ENCODE results near the gene ALX4.
A peak's percentile ranks its signal among the peaks of the same experiment; 100 is the strongest.

ALX4 gene

GRCh38 chr11:44248109-44248508, 61.8 kb downstream of the ALX4 start:
- Histone ChIP-seq H2BK12ac (ENCODE audit: low read length) (no peak overlapping the region), H3K36me3 (replicated peaks in 1 of 2; ENCODE audit: control insufficient read depth in 2 of 2, insufficient read depth in 2 of 2, low read length in 2 of 2) (no peaks in the 10 kb centered on the region), H3K9ac (ENCODE audit: low read depth, low read length, poor library complexity) (no peak overlapping the region), H3K79me1 (ENCODE audit: low read depth, low read length) (no peaks in the 10 kb centered on the region), H4K8ac (ENCODE audit: low read depth, low read length) (no peak overlapping the region), H2BK120ac (ENCODE audit: low read depth, low read length) (no peak overlapping the region), H3K4me3 (ENCODE audit: low read length in 2 of 2) (no peak overlapping the region), H3K14ac (ENCODE audit: low read length) (no peak overlapping the region), H2AFZ (ENCODE audit: low read length) (no peak overlapping the region), H2BK15ac (ENCODE audit: low read length) (no peak overlapping the region), H3K18ac (ENCODE audit: low read length) (no peak overlapping the region), H3K4me2 (ENCODE audit: insufficient read depth, low read length, poor library complexity, severe bottlenecking) (no peak overlapping the region), H4K91ac (ENCODE audit: low read depth, low read length, poor library complexity) (no peak overlapping the region), H3K9me3 (replicated peaks in 1 of 2; ENCODE audit: control insufficient read depth in 2 of 2, insufficient read depth in 1 of 2, low read depth in 1 of 2, low read length in 2 of 2) (peaks cover 0 to 5% of the 10 kb centered on the region in 2 donors), H3K27ac (replicated peaks; ENCODE audit: low read length) (no peak overlapping the region), H2BK5ac (ENCODE audit: low read length) (no peak overlapping the region), H3K4ac (ENCODE audit: low read length) (no peak overlapping the region), H2AK5ac (ENCODE audit: low read depth, low read length) (no peak overlapping the region), H3K4me1 (ENCODE audit: control insufficient read depth in 2 of 2, insufficient read depth in 1 of 2, low read depth in 1 of 2, low read length in 2 of 2) (peaks cover 11 to 15% of the 10 kb centered on the region in 2 donors), H3K23ac (ENCODE audit: low read depth, low read length, poor library complexity) (no peak overlapping the region), H3K27me3 (ENCODE audit: control insufficient read depth in 3 of 3, insufficient read depth in 3 of 3, low read depth in 1 of 3, low read length in 3 of 3) (no peaks in the 10 kb centered on the region)
- WGBS, 2 donors (ENCODE audit: extremely low coverage in 2 of 2, insufficient read length in 2 of 2, insufficient replicate concordance in 1 of 2), result no CpG with 5 or more reads among the region's 2 CpGs
- no peak for DNase-seq (ENCODE audit: low spot score)

GRCh38 chr11:44247508-44247907, 62.4 kb downstream of the ALX4 start:
- H3K36me3 ChIP-seq (replicated peaks in 1 of 2; ENCODE audit: control insufficient read depth in 2 of 2, insufficient read depth in 2 of 2, low read length in 2 of 2), result no peaks in the 10 kb centered on the region
- no peak overlapping the region for H2BK120ac ChIP-seq (ENCODE audit: low read depth, low read length)
- no peaks in the 10 kb centered on the region for H3K9me3 ChIP-seq (replicated peaks in 1 of 2; ENCODE audit: control insufficient read depth in 2 of 2, insufficient read depth in 1 of 2, low read depth in 1 of 2, low read length in 2 of 2)
- H2AFZ ChIP-seq (ENCODE audit: low read length), result no peak overlapping the region
- peaks cover 13 to 16% of the 10 kb centered on the region in 2 donors for H3K4me1 ChIP-seq (ENCODE audit: control insufficient read depth in 2 of 2, insufficient read depth in 1 of 2, low read depth in 1 of 2, low read length in 2 of 2)
- no peak overlapping the region for H3K18ac ChIP-seq (ENCODE audit: low read length)
- H3K4me2 ChIP-seq (ENCODE audit: insufficient read depth, low read length, poor library complexity, severe bottlenecking), result no peak overlapping the region
- H4K8ac ChIP-seq (ENCODE audit: low read depth, low read length), result no peak overlapping the region
- no CpG with 5 or more reads among the region's 6 CpGs for whole genome bisulfite sequencing, 2 donors (ENCODE audit: extremely low coverage in 2 of 2, insufficient read length in 2 of 2, insufficient replicate concordance in 1 of 2)
- H2BK5ac ChIP-seq (ENCODE audit: low read length), result no peak overlapping the region
- H3K4ac ChIP-seq (ENCODE audit: low read length), result no peak overlapping the region
- no peak overlapping the region for H3K9ac ChIP-seq (ENCODE audit: low read depth, low read length, poor library complexity)
- DNase-seq (ENCODE audit: low spot score), result no peak
- H2BK15ac ChIP-seq (ENCODE audit: low read length), result no peak overlapping the region
- H4K91ac ChIP-seq (ENCODE audit: low read depth, low read length, poor library complexity), result no peak overlapping the region
- H3K23ac ChIP-seq (ENCODE audit: low read depth, low read length, poor library complexity), result no peak overlapping the region
- no peaks in the 10 kb centered on the region for H3K27me3 ChIP-seq (ENCODE audit: control insufficient read depth in 3 of 3, insufficient read depth in 3 of 3, low read depth in 1 of 3, low read length in 3 of 3)
- H3K27ac ChIP-seq (replicated peaks; ENCODE audit: low read length), result no peak overlapping the region
- H2AK5ac ChIP-seq (ENCODE audit: low read depth, low read length), result no peak overlapping the region
- no peaks in the 10 kb centered on the region for H3K79me1 ChIP-seq (ENCODE audit: low read depth, low read length)
- no peak overlapping the region for H3K14ac ChIP-seq (ENCODE audit: low read length)
- no peak overlapping the region for H2BK12ac ChIP-seq (ENCODE audit: low read length)
- no peak overlapping the region for H3K4me3 ChIP-seq (ENCODE audit: low read length in 2 of 2)

- H3K27me3 ChIP-seq (ENCODE audit: control insufficient read depth in 3 of 3, insufficient read depth in 3 of 3, low read depth in 1 of 3, low read length in 3 of 3), result no peaks in the 10 kb centered on the region
- H2AK5ac ChIP-seq (ENCODE audit: low read depth, low read length), result no peak overlapping the region
- no peak overlapping the region for H3K23ac ChIP-seq (ENCODE audit: low read depth, low read length, poor library complexity)
- H3K79me1 ChIP-seq (ENCODE audit: low read depth, low read length), result no peaks in the 10 kb centered on the region
- no peak overlapping the region for H2BK12ac ChIP-seq (ENCODE audit: low read length)
- DNase-seq (ENCODE audit: low spot score), result no peak
- no peak overlapping the region for H2AFZ ChIP-seq (ENCODE audit: low read length)
- WGBS, 2 donors (ENCODE audit: extremely low coverage in 2 of 2, insufficient read length in 2 of 2, insufficient replicate concordance in 1 of 2), result no CpG with 5 or more reads among the region's 4 CpGs
- H3K36me3 ChIP-seq (replicated peaks in 1 of 2; ENCODE audit: control insufficient read depth in 2 of 2, insufficient read depth in 2 of 2, low read length in 2 of 2), result no peaks in the 10 kb centered on the region
- H3K4me2 ChIP-seq (ENCODE audit: insufficient read depth, low read length, poor library complexity, severe bottlenecking), result no peak overlapping the region
- H3K18ac ChIP-seq (ENCODE audit: low read length), result no peak overlapping the region
- peaks cover 13 to 22% of the 10 kb centered on the region in 2 donors for H3K4me1 ChIP-seq (ENCODE audit: control insufficient read depth in 2 of 2, insufficient read depth in 1 of 2, low read depth in 1 of 2, low read length in 2 of 2)
- no peak overlapping the region for H4K8ac ChIP-seq (ENCODE audit: low read depth, low read length)
- no peak overlapping the region for H4K91ac ChIP-seq (ENCODE audit: low read depth, low read length, poor library complexity)
- no peak overlapping the region for H2BK120ac ChIP-seq (ENCODE audit: low read depth, low read length)
- no peaks in the 10 kb centered on the region for H3K9me3 ChIP-seq (replicated peaks in 1 of 2; ENCODE audit: control insufficient read depth in 2 of 2, insufficient read depth in 1 of 2, low read depth in 1 of 2, low read length in 2 of 2)
- no peak overlapping the region for H3K4ac ChIP-seq (ENCODE audit: low read length)
- H3K14ac ChIP-seq (ENCODE audit: low read length), result no peak overlapping the region
- no peak overlapping the region for H2BK15ac ChIP-seq (ENCODE audit: low read length)
- H3K9ac ChIP-seq (ENCODE audit: low read depth, low read length, poor library complexity), result no peak overlapping the region
- H3K27ac ChIP-seq (replicated peaks; ENCODE audit: low read length), result no peak overlapping the region
- H3K4me3 ChIP-seq (ENCODE audit: low read length in 2 of 2), result no peak overlapping the region
- H2BK5ac ChIP-seq (ENCODE audit: low read length), result no peak overlapping the region
Measured at GRCh38 chr11:44246726-44247125, 63.2 kb downstream of the ALX4 start.

GRCh38 chr11:44244639-44245310, 65.2 kb downstream of the ALX4 start:
- Histone ChIP-seq H2BK12ac (ENCODE audit: low read length) (no peak overlapping the region), H2BK15ac (ENCODE audit: low read length) (no peak overlapping the region), H2BK120ac (ENCODE audit: low read depth, low read length) (no peak overlapping the region), H3K18ac (ENCODE audit: low read length) (peak overlapping the region; percentile 33), H3K9ac (ENCODE audit: low read depth, low read length, poor library complexity) (no peak overlapping the region), H3K4ac (ENCODE audit: low read length) (no peak overlapping the region), H3K9me3 (replicated peaks in 1 of 2; ENCODE audit: control insufficient read depth in 2 of 2, insufficient read depth in 1 of 2, low read depth in 1 of 2, low read length in 2 of 2) (no peaks in the 10 kb centered on the region), H4K8ac (ENCODE audit: low read depth, low read length) (no peak overlapping the region), H3K27ac (replicated peaks; ENCODE audit: low read length) (peak overlapping the region; percentile 86), H3K27me3 (ENCODE audit: control insufficient read depth in 3 of 3, insufficient read depth in 3 of 3, low read depth in 1 of 3, low read length in 3 of 3) (no peaks in the 10 kb centered on the region), H3K36me3 (replicated peaks in 1 of 2; ENCODE audit: control insufficient read depth in 2 of 2, insufficient read depth in 2 of 2, low read length in 2 of 2) (peaks cover 0 to 4% of the 10 kb centered on the region in 2 donors), H2AFZ (ENCODE audit: low read length) (no peak overlapping the region), H3K4me2 (ENCODE audit: insufficient read depth, low read length, poor library complexity, severe bottlenecking) (no peak overlapping the region), H3K4me1 (ENCODE audit: control insufficient read depth in 2 of 2, insufficient read depth in 1 of 2, low read depth in 1 of 2, low read length in 2 of 2) (peaks cover 13 to 23% of the 10 kb centered on the region in 2 donors), H3K14ac (ENCODE audit: low read length) (no peak overlapping the region), H2AK5ac (ENCODE audit: low read depth, low read length) (no peak overlapping the region), H3K23ac (ENCODE audit: low read depth, low read length, poor library complexity) (no peak overlapping the region), H2BK5ac (ENCODE audit: low read length) (no peak overlapping the region), H4K91ac (ENCODE audit: low read depth, low read length, poor library complexity) (no peak overlapping the region), H3K79me1 (ENCODE audit: low read depth, low read length) (no peaks in the 10 kb centered on the region), H3K4me3 (ENCODE audit: low read length in 2 of 2) (no peak overlapping the region)
- no CpG with 5 or more reads among the region's 8 CpGs for WGBS, 2 donors (ENCODE audit: extremely low coverage in 2 of 2, insufficient read length in 2 of 2, insufficient replicate concordance in 1 of 2)
- DNase-seq (ENCODE audit: low spot score), result no peak
